HG03196 (cell line): ENCODE measurements around the gene TOM1L2.

Source experiments
- ATAC-seq: cut with Tn5 transposase; IDR thresholded peaks from one replicate; pipeline ENCODE4 v1.9.1; 2021; ENCODE audit not compliant: unreplicated experiment

Gene TOM1L2

DNA sequence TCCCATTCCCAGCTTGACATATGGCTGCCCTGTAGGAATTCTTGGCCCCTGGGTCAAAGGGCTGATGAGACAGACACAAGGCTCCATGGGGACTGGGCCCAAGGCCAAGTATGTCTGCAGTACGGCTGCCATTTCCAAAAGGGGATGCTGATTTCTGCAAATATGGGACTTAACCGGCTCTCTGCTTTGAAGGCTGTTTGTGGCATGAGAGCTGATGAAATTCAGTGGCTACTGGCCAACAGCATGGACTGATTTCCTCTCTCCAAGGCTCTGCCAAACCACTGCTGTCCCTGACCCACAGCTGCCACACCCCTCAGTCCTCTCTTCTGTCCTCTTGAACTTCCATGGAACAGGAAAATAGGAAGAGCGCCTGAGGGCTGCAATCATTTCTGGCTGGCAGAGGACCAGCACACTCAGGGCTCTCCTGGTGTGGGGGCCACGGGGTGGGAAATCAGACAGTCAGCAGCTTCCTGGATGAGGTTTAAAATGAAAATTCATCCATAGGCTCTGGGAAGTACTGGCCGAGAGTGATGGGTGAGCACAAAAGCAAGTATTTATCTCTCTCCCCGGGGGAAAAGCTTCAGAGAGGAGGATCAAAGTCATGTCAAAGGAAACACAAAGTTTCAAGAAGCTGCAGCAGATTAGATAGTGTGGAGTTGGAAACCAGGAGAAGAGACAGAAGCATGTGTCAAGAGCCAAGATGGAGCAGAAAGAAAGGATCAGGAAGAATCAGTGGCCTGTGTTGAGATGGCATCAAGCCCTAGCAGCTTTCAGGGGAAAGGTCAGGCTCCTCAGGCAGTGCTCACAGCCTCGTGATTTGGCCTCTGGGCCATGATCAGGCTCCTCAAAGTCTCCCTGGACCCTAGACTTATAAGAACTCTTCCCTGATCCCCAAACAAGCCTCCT, 71.3 kb downstream of the TOM1L2 start:
- ATAC-seq: no peak

DNA sequence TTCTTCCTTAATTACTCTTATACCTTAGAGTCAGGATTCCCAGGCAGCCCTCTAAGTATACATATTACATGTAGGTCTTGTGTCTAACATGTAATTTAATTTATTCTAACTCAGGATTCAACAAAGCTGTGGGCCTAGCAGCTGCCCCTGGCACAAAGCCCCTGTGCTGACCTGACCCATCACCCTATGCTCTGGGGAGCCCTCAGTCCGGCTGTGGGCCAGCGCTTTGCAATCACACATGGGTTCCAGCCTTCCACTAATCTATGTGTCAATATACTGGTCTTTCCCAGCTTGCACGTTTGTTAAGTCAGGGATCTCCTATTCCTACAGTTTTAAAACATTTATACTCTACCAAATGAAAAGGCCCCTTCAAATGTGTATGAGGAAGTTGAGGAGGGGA, 72.7 kb downstream of the TOM1L2 start:
- ATAC-seq: no peak

DNA sequence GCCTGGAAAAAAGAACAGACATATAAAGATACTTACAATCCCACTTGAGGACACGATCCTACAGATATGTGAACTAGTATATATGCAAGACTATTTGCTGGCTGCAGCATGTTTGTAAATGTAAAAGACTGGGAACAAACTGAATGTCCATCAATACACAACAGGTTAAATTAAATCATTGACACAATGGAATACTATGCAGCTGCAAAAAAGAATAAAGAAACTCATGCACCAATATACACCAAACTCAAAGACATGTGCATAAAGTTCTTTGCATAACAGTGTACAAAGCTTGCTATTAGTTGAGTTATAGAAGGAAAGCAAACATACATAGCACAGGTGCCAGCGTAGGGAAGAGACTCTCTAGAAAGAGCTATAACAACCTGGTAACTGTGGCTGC, 73.5 kb downstream of the TOM1L2 start:
- no peak for ATAC-seq

DNA sequence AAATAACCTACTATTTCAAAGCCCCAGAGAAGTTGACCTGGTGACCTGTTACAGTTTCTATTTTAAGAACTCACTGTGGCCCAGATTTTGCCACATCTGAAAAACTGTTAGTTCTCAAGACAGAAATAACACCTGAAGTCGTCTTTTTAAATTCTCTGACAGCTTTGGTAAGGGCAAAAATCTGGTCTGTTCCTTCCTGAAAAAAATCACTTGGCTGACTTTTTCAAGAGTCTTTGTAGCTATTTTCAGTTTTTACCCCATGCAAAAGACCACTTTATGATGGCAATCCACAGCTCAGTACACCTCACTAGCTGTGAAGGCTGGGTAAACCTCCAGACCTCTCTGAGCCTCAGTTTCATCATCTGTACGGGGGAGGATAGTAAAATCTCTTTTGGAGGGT, 74.8 kb downstream of the TOM1L2 start:
- no peak for ATAC-seq

DNA sequence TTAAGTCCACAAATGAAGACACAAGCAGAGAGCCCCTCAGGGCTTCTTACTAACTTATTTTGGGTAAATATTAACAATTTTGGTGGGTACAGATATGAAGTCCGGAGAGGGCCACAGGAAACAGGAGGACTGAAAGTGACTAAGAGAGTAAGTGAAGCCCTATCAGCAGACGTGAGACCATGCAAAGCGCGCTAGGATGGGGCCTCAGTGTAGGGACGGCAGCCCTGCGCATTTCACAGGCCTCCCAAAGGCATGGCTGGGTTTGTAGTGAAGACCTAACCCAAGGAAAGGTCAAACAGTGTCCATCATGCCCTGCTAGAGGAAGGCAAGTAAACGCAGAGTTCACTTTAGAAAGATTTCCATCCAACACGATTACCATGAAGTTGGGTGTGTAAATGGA, 75.5 kb downstream of the TOM1L2 start:
- no peak for ATAC-seq

DNA sequence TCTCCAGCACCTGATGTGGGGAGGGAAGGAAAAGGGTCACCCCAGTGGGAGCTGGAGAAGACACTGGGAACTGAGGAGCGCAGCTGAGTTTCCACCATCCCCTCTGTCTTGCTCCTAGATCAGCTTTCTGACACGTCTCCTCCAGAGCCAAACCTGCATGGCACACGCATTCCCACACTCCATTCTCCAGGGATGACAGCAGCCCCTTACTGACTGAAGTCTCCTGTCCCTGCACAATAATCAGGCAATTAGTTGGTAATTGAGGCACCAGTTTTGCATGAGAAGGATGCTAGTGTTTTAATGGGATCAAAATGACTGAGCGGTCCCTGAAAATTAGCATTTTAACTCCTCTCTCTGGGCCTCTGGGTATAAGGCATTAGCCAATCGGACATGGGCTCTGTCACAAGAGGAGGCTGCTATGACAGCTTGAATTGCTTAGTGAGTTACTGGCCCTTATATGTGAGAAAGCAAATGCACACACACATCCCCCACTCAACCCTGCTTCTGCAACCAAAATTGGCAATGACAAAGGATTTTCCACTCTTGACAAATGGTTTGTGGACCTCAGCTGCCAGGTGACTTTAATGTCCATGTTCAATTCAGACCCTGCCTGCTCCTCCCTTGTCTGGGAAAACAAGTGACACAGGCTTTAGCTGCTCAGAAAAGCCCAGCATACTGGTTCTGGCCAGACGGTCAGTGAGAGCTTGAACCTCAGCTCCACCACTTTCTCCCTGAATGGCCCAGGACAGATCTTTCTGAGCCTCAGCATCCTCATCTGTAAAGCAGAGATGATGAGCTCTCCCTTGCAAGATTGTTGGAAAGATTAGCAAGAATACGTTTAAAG, 78.2 kb downstream of the TOM1L2 start:
- no peak for ATAC-seq

DNA sequence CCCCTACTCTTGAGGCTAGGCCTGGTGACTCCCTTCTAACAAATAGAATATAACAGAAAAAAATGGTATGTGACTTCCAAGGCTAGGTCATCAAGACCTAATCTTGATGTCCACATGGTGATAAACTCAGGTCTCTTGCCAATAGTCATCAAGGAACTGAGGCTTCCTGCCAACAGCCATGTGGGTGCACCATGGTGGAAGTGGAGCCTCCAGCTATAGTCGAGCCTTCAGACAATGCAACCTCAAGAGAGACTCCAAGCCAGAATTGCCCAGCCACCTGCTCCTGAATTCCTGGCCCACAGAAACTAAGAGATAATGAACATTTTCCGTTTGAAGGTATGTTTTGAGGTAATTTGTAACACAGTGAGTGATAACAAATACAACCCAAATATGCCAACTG, 79.5 kb downstream of the TOM1L2 start:
- ATAC-seq: no peak

DNA sequence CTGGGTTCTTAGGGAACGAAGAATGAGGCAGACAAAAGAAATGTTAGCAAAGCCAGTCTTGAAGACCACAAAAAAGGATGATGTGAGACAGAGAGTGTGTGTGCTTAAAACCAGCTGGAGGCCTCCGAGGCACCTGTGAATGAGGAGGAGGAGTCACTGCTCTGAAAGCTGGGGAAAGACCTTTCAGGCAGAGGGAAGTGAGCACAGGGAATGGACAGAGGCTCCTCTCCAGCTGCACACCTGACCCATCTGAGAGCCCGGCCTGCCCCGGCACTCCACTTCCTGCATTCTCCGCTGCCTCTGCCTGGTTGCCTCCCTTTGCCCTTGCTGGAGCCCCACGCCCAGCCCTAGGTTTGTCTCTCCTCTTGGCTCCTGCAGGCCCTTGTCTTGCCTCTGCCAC, 80.2 kb downstream of the TOM1L2 start:
- no peak for ATAC-seq

DNA sequence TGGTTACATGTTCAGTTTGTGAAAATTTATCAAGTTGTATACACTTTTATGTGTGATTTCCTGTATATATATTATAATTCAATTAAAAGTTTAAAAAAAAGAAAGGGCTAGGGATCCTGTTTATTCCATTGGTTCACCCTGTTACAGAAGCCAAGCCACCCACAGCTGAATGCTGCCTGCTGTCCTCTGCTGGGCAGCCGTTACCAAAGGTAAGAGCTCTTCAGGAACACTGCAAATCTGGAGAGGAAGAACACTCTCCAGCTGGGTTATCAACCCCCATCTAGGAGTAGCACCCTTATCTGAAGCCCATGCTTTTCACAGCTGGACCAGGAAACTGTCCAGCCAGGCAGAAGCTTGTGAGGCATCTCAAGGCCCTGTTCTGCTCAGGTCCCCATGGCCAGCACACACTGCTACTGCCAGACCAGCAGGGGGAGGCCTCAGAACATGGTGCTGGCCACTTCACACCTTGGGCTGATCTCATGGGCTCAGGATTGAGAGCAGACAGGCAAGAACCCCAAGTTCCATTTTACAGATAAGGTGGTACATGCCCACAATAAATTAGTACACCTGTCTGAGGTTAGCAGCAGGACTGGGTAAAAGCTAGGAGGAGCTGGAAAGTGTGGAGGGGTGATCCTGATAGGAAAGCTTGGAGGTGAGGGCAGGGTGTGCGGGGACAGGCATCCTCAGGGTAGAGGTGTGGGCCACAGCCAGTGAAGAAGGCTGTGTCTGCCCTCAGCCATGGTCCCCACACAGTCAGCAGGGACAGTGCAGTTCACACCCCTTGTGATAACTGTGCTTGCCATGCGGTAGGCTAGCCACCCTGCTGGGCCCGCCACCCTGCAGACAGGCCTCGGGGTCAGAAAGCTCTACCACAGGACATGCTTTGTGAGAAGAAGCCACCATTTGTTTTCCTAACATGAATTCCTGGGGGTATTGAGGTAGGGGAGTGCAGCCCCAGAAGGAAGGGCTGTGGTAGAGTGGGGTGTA, 81.1 kb downstream of the TOM1L2 start:
- no peak for ATAC-seq

DNA sequence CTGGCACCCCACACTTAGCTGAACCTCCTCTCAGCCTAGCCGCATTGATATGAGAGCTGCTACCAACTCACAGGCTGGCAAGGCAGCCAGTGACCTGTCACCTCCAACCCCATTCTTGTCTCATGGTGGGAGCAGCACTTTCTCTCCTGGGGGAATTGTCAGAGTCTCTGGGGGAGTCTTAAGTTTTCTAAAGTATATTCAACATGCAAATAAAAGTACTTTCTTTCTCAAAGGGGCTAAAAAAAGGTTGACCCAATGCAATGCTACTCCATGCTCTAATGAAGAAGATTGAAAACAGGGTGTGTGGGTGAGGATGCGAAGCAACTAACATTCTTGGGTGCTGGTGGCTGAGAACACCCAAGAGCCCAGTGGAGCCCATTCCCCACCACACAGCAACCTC, 82.3 kb downstream of the TOM1L2 start:
- ATAC-seq: no peak

DNA sequence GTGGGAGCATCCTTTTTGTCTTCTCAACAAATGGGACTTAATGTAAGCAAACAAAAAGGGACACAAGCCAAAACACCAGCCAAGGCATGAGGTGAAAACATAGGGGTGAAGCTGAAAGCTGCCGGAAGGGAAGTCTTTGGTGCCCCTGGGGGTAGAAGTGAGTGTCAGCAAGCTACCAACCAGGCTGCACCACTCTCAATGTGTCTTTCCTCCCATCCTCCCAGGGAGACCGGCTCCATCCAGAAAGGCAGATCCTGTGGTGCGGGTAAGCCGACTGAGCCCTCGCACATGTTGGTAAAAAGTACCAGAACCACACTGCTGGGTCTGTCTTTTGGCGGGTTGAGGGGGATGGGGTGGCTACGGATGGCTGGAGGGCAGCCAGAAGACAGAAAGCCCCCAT, 83.4 kb downstream of the TOM1L2 start:
- ATAC-seq: no peak

DNA sequence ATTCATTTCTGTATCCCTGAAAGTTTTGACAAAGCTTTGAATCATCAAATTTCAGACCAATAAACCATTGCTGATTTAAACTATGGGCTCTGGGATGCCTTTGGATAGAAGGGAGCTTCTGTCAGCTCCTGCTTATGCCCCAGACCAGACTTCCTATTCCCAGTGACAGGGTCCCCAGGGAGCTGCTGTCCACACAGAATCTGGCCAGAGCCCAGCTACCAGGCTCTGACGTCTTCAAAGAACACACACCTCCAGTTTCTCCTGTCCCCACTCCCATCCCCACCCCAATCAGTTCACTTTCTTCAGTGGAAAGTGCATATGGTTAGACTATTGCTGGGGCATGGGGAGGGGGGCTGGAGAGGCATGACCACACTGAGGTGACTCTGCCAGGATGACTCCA, 83.8 kb downstream of the TOM1L2 start:
- no peak for ATAC-seq

DNA sequence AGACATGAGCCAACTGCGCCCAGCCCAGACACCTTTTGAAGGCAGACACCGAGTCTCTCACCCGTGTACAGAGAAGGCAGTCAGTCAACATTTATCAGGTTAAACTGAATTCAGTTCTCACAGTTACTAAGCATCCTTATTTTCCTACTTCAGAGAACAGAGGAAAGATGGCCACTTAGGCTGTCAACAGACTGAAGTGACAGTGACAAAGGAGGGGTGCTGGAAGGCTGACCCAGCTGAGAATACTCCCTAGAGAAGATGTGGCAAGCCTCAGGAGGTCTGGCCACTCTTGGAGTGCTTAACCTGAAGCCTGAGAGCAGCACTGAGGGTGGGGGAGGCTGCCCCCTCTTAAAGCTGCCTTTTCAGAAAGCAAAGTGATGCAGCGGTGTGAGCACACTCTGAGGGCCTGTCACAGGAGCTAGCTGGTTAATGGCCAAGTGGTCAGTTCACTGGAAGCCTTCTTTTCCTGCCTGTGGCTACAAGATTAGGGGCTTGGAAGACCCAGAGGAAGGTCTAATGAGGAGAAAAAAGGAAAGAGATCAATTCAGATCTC, 84.4 kb downstream of the TOM1L2 start:
- no peak for ATAC-seq

DNA sequence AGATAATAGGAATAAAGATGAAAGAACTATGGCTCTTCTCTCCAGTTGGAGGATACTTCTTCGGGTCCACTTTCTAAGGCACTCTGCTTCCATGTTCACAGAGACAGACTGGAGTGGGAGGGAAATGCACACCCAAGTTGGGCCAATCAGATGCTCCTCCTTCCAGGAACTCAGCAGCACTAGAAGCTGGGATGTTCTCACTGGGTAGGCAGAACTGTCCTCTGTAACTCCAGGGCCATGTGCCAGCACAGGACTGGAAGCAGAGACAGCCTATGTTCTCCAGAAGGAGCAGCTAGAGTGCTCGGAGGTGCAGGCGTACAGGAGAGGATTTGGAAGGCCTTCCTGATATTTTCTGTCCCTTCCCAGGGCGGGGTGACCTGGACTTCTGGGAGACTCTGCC, 85.5 kb downstream of the TOM1L2 start:
- ATAC-seq: no peak

DNA sequence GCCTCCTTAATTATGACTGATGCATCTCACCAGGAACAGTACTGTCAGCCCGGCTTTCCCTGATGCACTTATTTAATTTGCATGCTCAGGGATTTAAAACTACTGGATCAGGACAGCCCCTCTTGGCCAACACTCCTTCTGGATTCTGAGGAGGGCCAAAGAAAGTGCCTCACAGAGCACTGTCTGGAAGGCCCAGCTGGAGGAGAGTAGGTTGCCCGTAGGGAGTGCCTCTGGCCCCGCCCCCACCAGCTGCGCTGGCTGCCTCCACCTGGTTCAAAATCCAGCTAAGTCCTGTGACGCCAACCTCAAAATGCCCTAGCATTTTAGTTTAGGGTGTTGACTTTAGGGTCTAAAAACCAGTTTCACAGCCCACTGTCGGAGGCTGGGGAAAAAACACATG, 86.0 kb downstream of the TOM1L2 start:
- no peak for ATAC-seq

DNA sequence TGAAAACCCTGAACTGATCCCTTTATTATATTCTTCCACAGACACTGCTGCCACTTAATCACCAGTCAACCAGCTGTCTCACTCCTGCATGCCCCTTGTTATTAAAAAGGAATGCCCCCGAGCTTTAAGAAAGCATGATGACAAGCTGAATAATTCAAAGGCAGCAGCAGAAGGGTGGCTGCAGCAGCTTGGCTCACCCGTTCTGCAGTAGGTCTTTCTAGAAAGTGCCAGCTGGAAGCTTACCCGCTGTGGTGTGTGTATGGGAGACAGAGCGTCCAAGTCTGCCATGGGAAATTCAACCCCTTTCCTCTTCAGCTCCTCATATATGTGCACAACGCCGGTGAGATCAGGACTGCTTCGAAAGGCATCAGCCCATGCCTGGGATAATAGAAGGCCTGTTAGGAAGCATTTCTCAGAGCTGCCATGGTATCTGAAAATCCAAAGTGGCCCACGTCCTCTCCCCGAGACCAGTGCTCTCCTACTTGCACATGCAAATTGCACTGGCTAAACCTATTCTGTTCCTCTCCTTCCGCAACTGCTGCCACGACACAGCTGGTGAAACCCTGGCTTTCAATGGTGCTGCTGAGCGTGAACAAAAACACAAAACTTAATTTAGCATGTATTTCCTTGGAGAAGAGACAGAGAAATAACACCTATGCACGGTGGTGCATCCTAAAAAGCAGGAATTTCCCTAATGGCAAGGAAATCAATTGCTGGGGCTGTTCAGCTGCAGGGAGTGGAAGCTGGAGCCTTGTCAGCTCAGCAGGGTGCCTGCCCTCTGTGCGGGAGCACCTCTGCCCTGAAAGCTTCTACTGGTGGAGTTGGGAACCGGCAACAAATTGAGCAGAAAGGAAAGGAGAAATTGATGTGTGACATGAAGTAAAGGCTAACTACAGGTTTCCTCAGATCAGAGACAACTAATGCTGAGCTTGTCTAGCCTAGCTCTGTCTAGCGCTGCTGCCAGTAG, 87.5 kb downstream of the TOM1L2 start:
- no peak for ATAC-seq

DNA sequence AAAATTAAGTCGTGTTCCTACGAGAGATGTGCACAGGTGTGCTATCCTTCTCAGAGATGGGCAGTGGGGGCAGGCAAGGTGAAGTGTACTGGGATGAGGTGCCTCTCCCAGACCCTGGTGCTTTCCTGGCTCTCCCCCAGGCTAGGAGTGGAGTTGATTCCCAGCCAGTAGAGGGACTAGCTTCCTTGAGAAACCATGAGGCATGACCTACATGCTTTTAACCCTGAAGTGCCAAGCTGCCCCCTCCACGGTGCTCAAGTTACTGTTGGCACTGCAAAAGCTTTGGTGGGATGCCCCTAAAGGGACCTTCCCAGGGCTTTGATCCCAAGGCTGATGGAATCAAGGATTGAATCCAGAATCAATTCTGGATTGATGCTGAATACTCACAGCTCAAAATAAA, 88.4 kb downstream of the TOM1L2 start:
- no peak for ATAC-seq

DNA sequence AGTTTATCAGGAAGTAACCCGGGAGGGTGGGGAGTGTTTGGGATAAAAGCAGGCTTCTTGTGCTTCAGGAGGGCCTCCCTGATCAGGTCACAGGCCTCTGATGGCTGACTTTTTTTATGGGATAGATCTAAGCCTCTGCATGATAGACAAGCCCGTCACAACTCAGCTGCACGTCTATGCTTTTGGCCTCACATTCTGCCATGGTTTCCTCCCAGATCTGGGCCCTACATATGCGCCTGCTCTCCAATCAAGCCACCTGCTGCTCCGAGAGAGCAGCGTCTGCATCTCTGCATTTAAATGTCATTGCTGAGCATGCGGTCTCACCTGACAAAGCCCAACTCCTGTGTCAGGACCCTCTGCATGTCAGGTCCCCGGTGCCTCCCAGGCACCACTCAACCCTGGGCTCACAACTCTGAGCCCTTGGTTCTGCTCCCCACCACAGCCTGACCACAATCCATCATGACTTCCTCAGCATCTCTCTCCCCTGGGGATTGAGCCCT, 90.1 kb downstream of the TOM1L2 start:
- no peak for ATAC-seq

DNA sequence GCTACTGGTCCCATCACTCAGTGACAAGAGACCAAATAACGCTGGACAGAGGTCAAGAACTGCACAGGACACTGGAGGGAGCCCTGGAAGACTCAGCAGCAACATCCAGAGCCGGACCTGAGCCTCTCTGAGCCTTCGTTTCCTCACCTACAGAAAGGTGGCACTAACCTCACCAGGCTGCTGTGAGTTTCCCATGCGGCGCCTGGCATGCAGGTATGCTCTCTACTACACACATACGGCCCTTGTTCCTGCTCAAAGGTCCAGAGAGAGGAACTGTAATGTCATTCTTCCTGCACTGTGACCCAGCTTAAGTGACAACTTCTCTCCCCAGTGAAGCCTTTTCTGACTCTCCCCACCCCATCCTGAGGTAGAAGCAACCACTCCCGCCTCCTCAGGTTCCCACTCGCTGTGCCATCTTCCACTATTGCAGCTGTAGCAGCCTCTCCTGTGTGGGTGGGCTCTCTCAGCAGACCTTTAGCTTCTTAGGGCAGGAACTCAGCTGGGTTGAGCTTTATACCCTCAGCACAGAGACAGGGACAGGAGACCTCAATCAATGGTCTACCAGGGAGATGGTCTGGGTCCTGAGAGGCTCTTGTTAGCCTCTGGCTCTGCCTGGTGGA, 91.5 kb downstream of the TOM1L2 start:
- no peak for ATAC-seq
